HCT116 (cell line): ENCODE measurements around the gene IGF2BP1. TPM values are rescaled to one million over a fixed set of nuclear protein-coding genes. Genes with fewer than 3 reads are reported as not detected.

Experiments used
- ATAC-seq: fragments of 200-7000 bp; cut with Tn5 transposase; 2 replicates; pipeline ENCODE4 v1.9.1; 2020; ENCODE audit warnings: mild to moderate bottlenecking, moderate library complexity
- BruUV-seq: library from RNA; stranded (reverse); fragments of 400-500 nt; replicated peaks from 2 replicates; lab custom pipeline; 2021; lab: Mats Ljungman, UMichigan
- CTCF ChIA-PET: fragments of 300-600 bp; sonication (Branson Sonifier 250); formaldehyde crosslinking; loops from one replicate; lab custom pipeline; 2021; ENCODE audit warnings: antibody characterized with exemption; lab: Charles Lee
- POLR2A ChIA-PET: fragments of 300-600, 350-600 bp; sonication (Branson Sonifier 250); formaldehyde crosslinking; loops from one replicate; lab custom pipeline; 2021; ENCODE audit warnings: antibody characterized with exemption; lab: Charles Lee
- RAD21 ChIA-PET, 2 experiments: fragments of 300-600 bp; sonication (Branson Sonifier 250); formaldehyde crosslinking; loops; one replicate each; lab custom pipeline; 2023; ENCODE audit warnings: low total read pairs in 2 of 2; ENCODE audit not compliant: uncharacterized antibody in 2 of 2, unreplicated experiment in 2 of 2, low non-redundant PET in 1 of 2; lab: Charles Lee
- DNase-seq: peaks from one replicate; pipeline ENCODE4 v3.0.0-alpha.2; 2010; ENCODE audit warnings: low read depth, low spot score
- H2AFZ ChIP-seq: fragments of 200-600 bp; shearing (Covaris generic), sonication (generic); 2 replicates; pipeline ENCODE4 v1.6.1; 2017; ENCODE audit warnings: low read depth, mixed run types, mixed read lengths, antibody characterized with exemption, low read length; ENCODE audit not compliant: poor library complexity, severe bottlenecking
- H3K27ac ChIP-seq: 2 replicates; pipeline ENCODE4 v1.5.1; 2012; ENCODE audit warnings: low read depth, low read length
- H3K27me3 ChIP-seq: fragments of 200-600 bp; sonication (generic); 2 replicates; pipeline ENCODE4 v1.6.1; 2016; ENCODE audit warnings: mixed run types, low read length, mixed read lengths; ENCODE audit not compliant: insufficient read depth
- H3K36me3 ChIP-seq, 2 experiments: fragments of 200-500 bp in 1 of 2; fragments of 200-600 bp in 1 of 2; sonication (Bioruptor generic) in 1 of 2; sonication (generic) in 1 of 2; 2 replicates each; pipeline versions ENCODE4 v1.5.1 to v1.6.1; 2014 to 2016; ENCODE audit warnings: low read length in 2 of 2, inconsistent platforms in 1 of 2, mixed read lengths in 1 of 2, mixed run types in 1 of 2; ENCODE audit not compliant: insufficient read depth in 2 of 2, control insufficient read depth in 1 of 2
- H3K4me1 ChIP-seq, 2 experiments: fragments of 200-600 bp in 1 of 2; sonication (generic) in 1 of 2; 2 replicates each; pipeline versions ENCODE4 v1.5.1 to v1.6.1; 2012 to 2017; ENCODE audit warnings: low read length in 2 of 2, inconsistent platforms in 1 of 2, mild to moderate bottlenecking in 1 of 2, mixed read lengths in 1 of 2, mixed run types in 1 of 2, moderate library complexity in 1 of 2; ENCODE audit not compliant: insufficient read depth in 2 of 2, control insufficient read depth in 1 of 2
- H3K4me2 ChIP-seq: fragments of 200-600 bp; sonication (generic); 2 replicates; pipeline ENCODE4 v1.6.1; 2017; ENCODE audit warnings: mixed run types, low read length, mixed read lengths
- H3K4me3 ChIP-seq, 2 experiments: fragments of 200-600 bp in 1 of 2; sonication (generic) in 1 of 2; replicated peaks in 1 of 2; 2 replicates each; pipeline ENCODE4 v1.5.1; 2011 to 2016; ENCODE audit warnings: low read length in 2 of 2, control low read depth in 1 of 2, low read depth in 1 of 2, mild to moderate bottlenecking in 1 of 2, mixed read lengths in 1 of 2, mixed run types in 1 of 2
- H3K79me2 ChIP-seq: fragments of 200-600 bp; sonication (generic); 2 replicates; pipeline ENCODE4 v1.6.1; 2017; ENCODE audit warnings: mild to moderate bottlenecking, mixed run types, low read length, moderate library complexity, mixed read lengths; ENCODE audit not compliant: insufficient read depth
- H3K9ac ChIP-seq: fragments of 200-600 bp; sonication (generic); 2 replicates; pipeline ENCODE4 v1.6.1; 2016; ENCODE audit warnings: low read length, mixed read lengths
- H3K9me2 ChIP-seq: fragments of 200-600 bp; sonication (generic), shearing (Covaris generic); 2 replicates; pipeline ENCODE4 v1.6.1; 2017; ENCODE audit warnings: mixed run types, mild to moderate bottlenecking, moderate library complexity; ENCODE audit not compliant: insufficient read depth
- H3K9me3 ChIP-seq, 2 experiments: fragments of 200-500 bp in 1 of 2; fragments of 200-600 bp in 1 of 2; sonication (Bioruptor generic) in 1 of 2; sonication (generic) in 1 of 2; 2 replicates each; pipeline ENCODE4 v1.6.1; 2014 to 2017; ENCODE audit warnings: low read length in 2 of 2, mixed read lengths in 2 of 2, inconsistent platforms in 1 of 2, low read depth in 1 of 2, mild to moderate bottlenecking in 1 of 2, mixed run types in 1 of 2, moderate library complexity in 1 of 2; ENCODE audit not compliant: control insufficient read depth in 1 of 2, insufficient read depth in 1 of 2
- H4K20me1 ChIP-seq: fragments of 200-600 bp; sonication (generic), shearing (Covaris generic); 2 replicates; pipeline ENCODE4 v1.6.1; 2017; ENCODE audit warnings: mixed run types, mild to moderate bottlenecking, moderate library complexity; ENCODE audit not compliant: insufficient read depth
- CBX3 ChIP-seq: IDR thresholded peaks from 2 replicates; pipeline ENCODE4 v1.6.1; 2012; ENCODE audit warnings: low read depth
- EGR1 ChIP-seq: IDR thresholded peaks from 2 replicates; pipeline ENCODE4 v1.6.1; 2012; ENCODE audit warnings: low read depth
- EZH2 ChIP-seq: fragments of 200-600 bp; sonication (generic); IDR thresholded peaks from 2 replicates; pipeline ENCODE4 v1.6.1; 2017; ENCODE audit warnings: antibody characterized with exemption, mixed run types
- EZH2phosphoT487 ChIP-seq: fragments of 200-600 bp; IDR thresholded peaks from 2 replicates; pipeline ENCODE4 v1.6.1; 2018; ENCODE audit warnings: antibody characterized with exemption, borderline replicate concordance
- FOSL1 ChIP-seq: IDR thresholded peaks from 2 replicates; pipeline ENCODE4 v1.6.1; 2012; ENCODE audit warnings: low read depth
- JUND ChIP-seq: IDR thresholded peaks from 2 replicates; pipeline ENCODE4 v1.6.1; 2012
- POLR2A ChIP-seq: IDR thresholded peaks from 2 replicates; pipeline ENCODE4 v1.7.0; 2011; ENCODE audit warnings: borderline replicate concordance; ENCODE audit not compliant: insufficient read depth, insufficient read length; ENCODE audit errors: extremely low read depth
- RAD21 ChIP-seq: IDR thresholded peaks from 2 replicates; pipeline ENCODE4 v1.6.1; 2012; ENCODE audit warnings: low read depth, mild to moderate bottlenecking
- SIN3A ChIP-seq: IDR thresholded peaks from 2 replicates; pipeline ENCODE4 v1.6.1; 2012; ENCODE audit warnings: low read depth
- SP1 ChIP-seq: IDR thresholded peaks from 2 replicates; pipeline ENCODE4 v1.6.1; 2012; ENCODE audit warnings: low read depth
- SRF ChIP-seq: IDR thresholded peaks from 2 replicates; pipeline ENCODE4 v1.6.1; 2012; ENCODE audit warnings: low read depth
- TCF7L2 ChIP-seq: IDR thresholded peaks from 2 replicates; pipeline ENCODE4 v1.7.0; 2011; ENCODE audit warnings: borderline replicate concordance, inconsistent platforms; ENCODE audit not compliant: insufficient read depth, insufficient read length; ENCODE audit errors: extremely low read depth
- YY1 ChIP-seq: IDR thresholded peaks from 2 replicates; pipeline ENCODE4 v1.6.1; 2011; ENCODE audit warnings: low read length, low read depth, moderate library complexity, mild to moderate bottlenecking; ENCODE audit not compliant: insufficient replicate concordance; ENCODE audit errors: extremely low read depth
- ZFX ChIP-seq: fragments of 450-650 bp; IDR thresholded peaks from 2 replicates; pipeline ENCODE4 v1.6.1; 2017
- ZNF274 ChIP-seq: fragments of 200-500 bp; sonication (Bioruptor generic); IDR thresholded peaks from 2 replicates; pipeline ENCODE4 v1.6.1; 2014; ENCODE audit warnings: mild to moderate bottlenecking, low read depth, low read length, inconsistent platforms
- intact Hi-C: fragments of 100-400 bp; cut with micrococcal nuclease; formaldehyde crosslinking; loops from 2 replicates; pipeline ENCODE4 v1.10.0; 2022
- total RNA-seq: library from RNA; stranded (reverse); gene quantifications from one replicate; pipeline ENCODE4 v1.2.1, GENCODE V29; 2021; ENCODE audit not compliant: unreplicated experiment
- TF ChIP-seq, protein P1 (sequence below): IDR thresholded peaks from 2 replicates; pipeline ENCODE4 v1.6.1; 2012
- TF ChIP-seq, protein P2 (sequence below), 3 experiments: fragments of 200-600 bp in 1 of 3; sonication (generic) in 1 of 3; IDR thresholded peaks in 2 of 3; conservative IDR thresholded peaks in 1 of 3; 2 replicates each; pipeline ENCODE4 v1.5.1; 2012 to 2017; ENCODE audit warnings: low read depth in 2 of 3, low read length in 2 of 3, antibody characterized with exemption in 1 of 3, borderline replicate concordance in 1 of 3, control low read depth in 1 of 3, mild to moderate bottlenecking in 1 of 3, mixed read lengths in 1 of 3, mixed run types in 1 of 3, moderate library complexity in 1 of 3; ENCODE audit not compliant: insufficient read depth in 1 of 3
- TF ChIP-seq, protein P3 (sequence below): IDR thresholded peaks from 2 replicates; pipeline ENCODE4 v1.6.1; 2012; ENCODE audit warnings: low read depth
- TF ChIP-seq, protein P4 (sequence below): IDR thresholded peaks from 2 replicates; pipeline ENCODE4 v1.6.1; 2011; ENCODE audit warnings: mild to moderate bottlenecking, low read length, moderate library complexity; ENCODE audit not compliant: insufficient replicate concordance; ENCODE audit errors: extremely low read depth
- TF ChIP-seq, protein P5 (sequence below): IDR thresholded peaks from 2 replicates; pipeline ENCODE4 v1.6.1; 2012

Gene IGF2BP1
- total RNA-seq, 1 experiment from 2014 or later, result 0.91 TPM

DNA sequence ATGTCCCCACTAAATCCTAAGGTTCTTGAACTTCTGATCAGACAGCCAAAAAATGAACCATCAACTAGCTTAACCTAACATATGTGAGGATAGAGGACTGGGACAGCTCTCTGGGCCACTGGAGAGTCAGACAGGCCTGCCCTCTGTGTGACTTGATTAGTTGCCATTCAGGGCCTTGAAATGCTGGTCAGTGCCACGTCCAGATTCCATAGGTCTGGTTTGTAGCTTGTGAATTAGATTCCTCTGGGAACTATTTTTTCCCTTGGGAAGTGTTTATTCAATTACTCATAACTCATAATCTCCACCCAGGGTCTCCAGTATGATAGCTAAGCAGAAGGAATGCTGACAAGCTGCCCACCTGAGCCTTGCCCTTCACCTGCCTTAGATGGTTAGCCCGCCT is 48.2 kb downstream of the IGF2BP1 start:
- H3K27me3 ChIP-seq, result no peaks in the 10 kb centered on the region
- H3K4me1 ChIP-seq, result peaks cover 0 to 6% of the 10 kb centered on the region in 2 experiments; a peak in 1 of 4 replicates
- H3K27ac ChIP-seq, result no peak overlapping the region
- H4K20me1 ChIP-seq, result no peaks in the 10 kb centered on the region
- H3K9ac ChIP-seq, result no peak overlapping the region
- no peak overlapping the region for H2AFZ ChIP-seq
- TF ChIP-seq, protein P1, sequence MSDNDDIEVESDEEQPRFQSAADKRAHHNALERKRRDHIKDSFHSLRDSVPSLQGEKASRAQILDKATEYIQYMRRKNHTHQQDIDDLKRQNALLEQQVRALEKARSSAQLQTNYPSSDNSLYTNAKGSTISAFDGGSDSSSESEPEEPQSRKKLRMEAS, result no peak
- TF ChIP-seq EGR1 (no peak), SP1 (no peak), YY1 (no peak), POLR2A (no peak), SIN3A (no peak), EZH2phosphoT487 (no peak), FOSL1 (no peak), SRF (no peak), JUND (no peak), TCF7L2 (no peak), CBX3 (no peak), EZH2 (no peak), ZNF274 (no peak), RAD21 (no peak), ZFX (no peak)
- TF ChIP-seq, protein P2, sequence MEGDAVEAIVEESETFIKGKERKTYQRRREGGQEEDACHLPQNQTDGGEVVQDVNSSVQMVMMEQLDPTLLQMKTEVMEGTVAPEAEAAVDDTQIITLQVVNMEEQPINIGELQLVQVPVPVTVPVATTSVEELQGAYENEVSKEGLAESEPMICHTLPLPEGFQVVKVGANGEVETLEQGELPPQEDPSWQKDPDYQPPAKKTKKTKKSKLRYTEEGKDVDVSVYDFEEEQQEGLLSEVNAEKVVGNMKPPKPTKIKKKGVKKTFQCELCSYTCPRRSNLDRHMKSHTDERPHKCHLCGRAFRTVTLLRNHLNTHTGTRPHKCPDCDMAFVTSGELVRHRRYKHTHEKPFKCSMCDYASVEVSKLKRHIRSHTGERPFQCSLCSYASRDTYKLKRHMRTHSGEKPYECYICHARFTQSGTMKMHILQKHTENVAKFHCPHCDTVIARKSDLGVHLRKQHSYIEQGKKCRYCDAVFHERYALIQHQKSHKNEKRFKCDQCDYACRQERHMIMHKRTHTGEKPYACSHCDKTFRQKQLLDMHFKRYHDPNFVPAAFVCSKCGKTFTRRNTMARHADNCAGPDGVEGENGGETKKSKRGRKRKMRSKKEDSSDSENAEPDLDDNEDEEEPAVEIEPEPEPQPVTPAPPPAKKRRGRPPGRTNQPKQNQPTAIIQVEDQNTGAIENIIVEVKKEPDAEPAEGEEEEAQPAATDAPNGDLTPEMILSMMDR (IDR thresholded peaks at IDR 0.05 in 2 of 3, conservative IDR thresholded peaks at IDR 0.05 in 1 of 3; ENCODE audit: borderline replicate concordance in 1 of 3, insufficient read depth in 1 of 3, low read depth in 2 of 3, low read length in 2 of 3), result no peak
- TF ChIP-seq, protein P3, sequence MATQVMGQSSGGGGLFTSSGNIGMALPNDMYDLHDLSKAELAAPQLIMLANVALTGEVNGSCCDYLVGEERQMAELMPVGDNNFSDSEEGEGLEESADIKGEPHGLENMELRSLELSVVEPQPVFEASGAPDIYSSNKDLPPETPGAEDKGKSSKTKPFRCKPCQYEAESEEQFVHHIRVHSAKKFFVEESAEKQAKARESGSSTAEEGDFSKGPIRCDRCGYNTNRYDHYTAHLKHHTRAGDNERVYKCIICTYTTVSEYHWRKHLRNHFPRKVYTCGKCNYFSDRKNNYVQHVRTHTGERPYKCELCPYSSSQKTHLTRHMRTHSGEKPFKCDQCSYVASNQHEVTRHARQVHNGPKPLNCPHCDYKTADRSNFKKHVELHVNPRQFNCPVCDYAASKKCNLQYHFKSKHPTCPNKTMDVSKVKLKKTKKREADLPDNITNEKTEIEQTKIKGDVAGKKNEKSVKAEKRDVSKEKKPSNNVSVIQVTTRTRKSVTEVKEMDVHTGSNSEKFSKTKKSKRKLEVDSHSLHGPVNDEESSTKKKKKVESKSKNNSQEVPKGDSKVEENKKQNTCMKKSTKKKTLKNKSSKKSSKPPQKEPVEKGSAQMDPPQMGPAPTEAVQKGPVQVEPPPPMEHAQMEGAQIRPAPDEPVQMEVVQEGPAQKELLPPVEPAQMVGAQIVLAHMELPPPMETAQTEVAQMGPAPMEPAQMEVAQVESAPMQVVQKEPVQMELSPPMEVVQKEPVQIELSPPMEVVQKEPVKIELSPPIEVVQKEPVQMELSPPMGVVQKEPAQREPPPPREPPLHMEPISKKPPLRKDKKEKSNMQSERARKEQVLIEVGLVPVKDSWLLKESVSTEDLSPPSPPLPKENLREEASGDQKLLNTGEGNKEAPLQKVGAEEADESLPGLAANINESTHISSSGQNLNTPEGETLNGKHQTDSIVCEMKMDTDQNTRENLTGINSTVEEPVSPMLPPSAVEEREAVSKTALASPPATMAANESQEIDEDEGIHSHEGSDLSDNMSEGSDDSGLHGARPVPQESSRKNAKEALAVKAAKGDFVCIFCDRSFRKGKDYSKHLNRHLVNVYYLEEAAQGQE, result no peak
- TF ChIP-seq, protein P4, sequence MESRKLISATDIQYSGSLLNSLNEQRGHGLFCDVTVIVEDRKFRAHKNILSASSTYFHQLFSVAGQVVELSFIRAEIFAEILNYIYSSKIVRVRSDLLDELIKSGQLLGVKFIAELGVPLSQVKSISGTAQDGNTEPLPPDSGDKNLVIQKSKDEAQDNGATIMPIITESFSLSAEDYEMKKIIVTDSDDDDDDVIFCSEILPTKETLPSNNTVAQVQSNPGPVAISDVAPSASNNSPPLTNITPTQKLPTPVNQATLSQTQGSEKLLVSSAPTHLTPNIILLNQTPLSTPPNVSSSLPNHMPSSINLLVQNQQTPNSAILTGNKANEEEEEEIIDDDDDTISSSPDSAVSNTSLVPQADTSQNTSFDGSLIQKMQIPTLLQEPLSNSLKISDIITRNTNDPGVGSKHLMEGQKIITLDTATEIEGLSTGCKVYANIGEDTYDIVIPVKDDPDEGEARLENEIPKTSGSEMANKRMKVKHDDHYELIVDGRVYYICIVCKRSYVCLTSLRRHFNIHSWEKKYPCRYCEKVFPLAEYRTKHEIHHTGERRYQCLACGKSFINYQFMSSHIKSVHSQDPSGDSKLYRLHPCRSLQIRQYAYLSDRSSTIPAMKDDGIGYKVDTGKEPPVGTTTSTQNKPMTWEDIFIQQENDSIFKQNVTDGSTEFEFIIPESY, result no peak
- TF ChIP-seq, protein P5, sequence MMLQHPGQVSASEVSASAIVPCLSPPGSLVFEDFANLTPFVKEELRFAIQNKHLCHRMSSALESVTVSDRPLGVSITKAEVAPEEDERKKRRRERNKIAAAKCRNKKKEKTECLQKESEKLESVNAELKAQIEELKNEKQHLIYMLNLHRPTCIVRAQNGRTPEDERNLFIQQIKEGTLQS, result no peak
- TF ChIP-seq, all 23 proteins: peak for 0
- Histone ChIP-seq H3K4me2 (no peak overlapping the region), H3K79me2 (no peaks in the 10 kb centered on the region), H3K9me2 (no peaks in the 10 kb centered on the region; the same call in 1 of the 2 replicates), H3K36me3 (no peaks in the 10 kb centered on the region), H3K4me3 (no peak overlapping the region), H3K9me3 (no peaks in the 10 kb centered on the region)
- POLR2A ChIA-PET, result interaction anchor here (1.0 kb wide), 1 partner anchor 13 kb away, joined by 4 read pairs; no protein-coding TSS in a partner anchor
- CTCF ChIA-PET, result interaction anchor here (1.7 to 3.1 kb wide), 2 partner anchors 10 to 13 kb away, joined by 11 to 22 read pairs; no protein-coding TSS in a partner anchor
- RAD21 ChIA-PET, result no interaction called here
- ATAC-seq (no peak), DNase-seq (no peak)
- no TSS peak for BruUV-seq
- intact Hi-C loops, result no loop called here
